H1 (cell line): Measurements from ENCODE around the gene FAS. TPM values are rescaled to one million over a fixed set of nuclear protein-coding genes. Genes with fewer than 3 reads are reported as not detected.

ENCODE experiments used
- CEBPB ChIP-seq: IDR thresholded peaks from 2 replicates; pipeline ENCODE4 v1.6.1; 2012; ENCODE audit warnings: low read depth, low read length
- CREB1 ChIP-seq: IDR thresholded peaks from 2 replicates; pipeline ENCODE4 v1.6.1; 2012; ENCODE audit warnings: inconsistent platforms
- FOSL1 ChIP-seq: IDR thresholded peaks from 2 replicates; pipeline ENCODE4 v1.6.1; 2011; ENCODE audit warnings: mild to moderate bottlenecking, low read depth, low read length, moderate library complexity; ENCODE audit not compliant: insufficient read depth
- RAD21 ChIP-seq, 2 experiments: IDR thresholded peaks in 1 of 2; conservative IDR thresholded peaks in 1 of 2; 2 replicates each; pipeline ENCODE4 v1.6.1; 2011; ENCODE audit warnings: low read depth in 2 of 2, low read length in 2 of 2, improper control_type of control experiment in 1 of 2, inconsistent platforms in 1 of 2, mild to moderate bottlenecking in 1 of 2, moderate library complexity in 1 of 2
- TBP ChIP-seq: IDR thresholded peaks from 2 replicates; pipeline ENCODE4 v1.6.1; 2011; ENCODE audit warnings: low read depth, low read length, improper control_type of control experiment
- YY1 ChIP-seq: IDR thresholded peaks from 2 replicates; pipeline ENCODE4 v1.6.1; 2011; ENCODE audit warnings: low read depth, mild to moderate bottlenecking, low read length
- polyA plus RNA-seq, 7 experiments: library from polyadenylated mRNA; depleted of rRNA in 3 of 7; stranded (reverse) in 5 of 7; unstranded in 2 of 7; fragments of >200 nt in 5 of 7; fragments of 200-250 nt in 2 of 7; gene quantifications; 1 replicate in 5 of 7; 2 replicates in 1 of 7; 4 replicates in 1 of 7; pipeline versions ENCODE4 v1.2.1 to v1.2.3, GENCODE V29; 2011 to 2013; ENCODE audit warnings: missing spikeins in 2 of 7, mixed read lengths in 2 of 7
- total RNA-seq: library from RNA; stranded (reverse); fragmentation: NEBNext Ultra II Directional; extraction: Animal tissue kit (Norgen Biotek cat#: 25700); gene quantifications from 2 replicates; pipeline ENCODE4 v1.2.1, GENCODE V29; 2021
- TF ChIP-seq, protein P1 (sequence below): IDR thresholded peaks from 2 replicates; pipeline ENCODE4 v1.6.1; 2011; ENCODE audit warnings: low read depth, mild to moderate bottlenecking, low read length; ENCODE audit not compliant: insufficient read depth

Gene FAS
- total and polyA plus RNA-seq, 2 of the 8 experiments (the other 6 are each of a cell fraction or from before 2014, with no cell fraction given): 4.0 to 6.7 TPM

DNA sequence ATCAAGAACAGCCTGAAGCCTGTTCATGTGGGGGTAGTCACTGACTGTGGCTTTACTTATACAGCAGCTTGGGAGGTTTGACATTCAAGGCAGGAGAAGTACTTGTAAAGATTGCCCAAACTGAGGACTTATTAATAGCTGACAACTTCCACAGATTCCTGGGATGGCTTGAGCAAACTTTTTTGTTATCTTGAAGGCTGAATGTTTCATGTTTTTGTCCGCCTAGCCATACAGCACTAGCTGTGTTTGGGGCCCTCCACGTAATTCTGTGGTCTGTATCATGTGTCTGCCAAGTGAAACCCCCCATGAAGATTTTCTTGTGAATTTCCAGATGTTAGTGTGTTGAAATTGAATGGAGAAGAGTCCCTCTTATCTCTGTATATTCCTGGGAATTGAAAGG is 38.6 kb downstream of the FAS start (continued):
- TF ChIP-seq, protein P1, sequence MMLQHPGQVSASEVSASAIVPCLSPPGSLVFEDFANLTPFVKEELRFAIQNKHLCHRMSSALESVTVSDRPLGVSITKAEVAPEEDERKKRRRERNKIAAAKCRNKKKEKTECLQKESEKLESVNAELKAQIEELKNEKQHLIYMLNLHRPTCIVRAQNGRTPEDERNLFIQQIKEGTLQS: no peak
- no peak for TF ChIP-seq YY1
- TF ChIP-seq TBP: no peak
- TF ChIP-seq CREB1: no peak
- no peak for TF ChIP-seq RAD21 (IDR thresholded peaks at IDR 0.05 in 1 of 2, conservative IDR thresholded peaks at IDR 0.05 in 1 of 2; ENCODE audit: low read depth in 2 of 2, low read length in 2 of 2)
- TF ChIP-seq FOSL1: no peak
- TF ChIP-seq CEBPB: no peak
